ENCODE measurements around the gene ZSCAN4. TPM values are rescaled to one million over a fixed set of nuclear protein-coding genes. Genes with fewer than 3 reads are reported as not detected.

The ZSCAN4 gene
- not detected in 2 replicates for total RNA-seq

GRCh38 chr19:57668635-57669034, at the start of gene ZSCAN4:
Gene ZSCAN4 (plus strand): TSS chr19:57668935. CDS start chr19:57676146, 7,211 bp downstream.
- no peak for DNase-seq (ENCODE audit: low read depth, low spot score)

GRCh38 chr19:57620673-57621348, 47.9 kb upstream of the ZSCAN4 start:
- no peak for DNase-seq (ENCODE audit: low read depth, low spot score)

- DNase-seq (ENCODE audit: low read depth, low spot score) = no peak
Measured at GRCh38 chr19:57623091-57623490, 45.6 kb upstream of the ZSCAN4 start.

GRCh38 chr19:57632987-57633831, 35.5 kb upstream of the ZSCAN4 start, which contains the start of gene ZNF211:
Gene ZNF211 (plus strand): TSS chr19:57633168. CDS start chr19:57633347, 179 bp downstream.
- DNase-seq (ENCODE audit: low read depth, low spot score) = peak; percentile 75

- DNase-seq (ENCODE audit: low read depth, low spot score) = no peak
Measured at GRCh38 chr19:57633832-57634131, 35.0 kb upstream of the ZSCAN4 start.

- no peak for DNase-seq (ENCODE audit: low read depth, low spot score)
Measured at GRCh38 chr19:57637379-57637778, 31.4 kb upstream of the ZSCAN4 start.

GRCh38 chr19:57641715-57642234, 27.0 kb upstream of the ZSCAN4 start:
- no peak for DNase-seq (ENCODE audit: low read depth, low spot score)

- no peak for DNase-seq (ENCODE audit: low read depth, low spot score)
Measured at GRCh38 chr19:57642396-57643046, 26.2 kb upstream of the ZSCAN4 start.

GRCh38 chr19:57643734-57644133, 25.0 kb upstream of the ZSCAN4 start:
- DNase-seq (ENCODE audit: low read depth, low spot score) = no peak

GRCh38 chr19:57648331-57649003, 20.3 kb upstream of the ZSCAN4 start:
- DNase-seq (ENCODE audit: low read depth, low spot score) = no peak

GRCh38 chr19:57651654-57651996, 17.1 kb upstream of the ZSCAN4 start:
- DNase-seq (ENCODE audit: low read depth, low spot score) = no peak

GRCh38 chr19:57653689-57654088, 15.0 kb upstream of the ZSCAN4 start:
- no peak for DNase-seq (ENCODE audit: low read depth, low spot score)

GRCh38 chr19:57655443-57655842, 13.3 kb upstream of the ZSCAN4 start:
- DNase-seq (ENCODE audit: low read depth, low spot score) = no peak

GRCh38 chr19:57656346-57656745, 12.4 kb upstream of the ZSCAN4 start:
- DNase-seq (ENCODE audit: low read depth, low spot score) = no peak

GRCh38 chr19:57664269-57665127, 4.2 kb upstream of the ZSCAN4 start:
- DNase-seq (ENCODE audit: low read depth, low spot score) = no peak

- DNase-seq (ENCODE audit: low read depth, low spot score) = no peak
Measured at GRCh38 chr19:57665261-57665806, 3.4 kb upstream of the ZSCAN4 start.

GRCh38 chr19:57667228-57667627, 1.5 kb upstream of the ZSCAN4 start:
- no peak for DNase-seq (ENCODE audit: low read depth, low spot score)

GRCh38 chr19:57671124-57671895, 2.6 kb downstream of the ZSCAN4 start:
- no peak for DNase-seq (ENCODE audit: low read depth, low spot score)

- no peak for DNase-seq (ENCODE audit: low read depth, low spot score)
Measured at GRCh38 chr19:57672466-57672865, 3.7 kb downstream of the ZSCAN4 start.

GRCh38 chr19:57675881-57676280, 7.1 kb downstream of the ZSCAN4 start:
- no peak for DNase-seq (ENCODE audit: low read depth, low spot score)

Measured in pulmonary artery endothelial cell (primary cell).